SJCRH30 (cell line): ENCODE data around the gene TM9SF4. TPM values are rescaled to one million over a fixed set of nuclear protein-coding genes. Genes with fewer than 3 reads are reported as not detected.
"Not testable (repeated sequence)": the region's sequence is repeated elsewhere in the genome, so short reads cannot be mapped to it uniquely, and the experiment has no call there.

ENCODE experiments used
- DNase-seq, 2 experiments: peaks; one replicate each; pipeline ENCODE4 v3.0.0-alpha.2; 2015 to 2020
- H3K27ac ChIP-seq: fragments of 250-450 bp; sonication (Bioruptor Pico); 2 replicates; pipeline ENCODE4 v1.5.1; 2020; ENCODE audit warnings: mild to moderate bottlenecking, moderate library complexity
- H3K27me3 ChIP-seq: fragments of 250-450 bp; sonication (Bioruptor Pico); 2 replicates; pipeline ENCODE4 v1.5.1; 2020; ENCODE audit warnings: mild to moderate bottlenecking, moderate library complexity
- H3K36me3 ChIP-seq: fragments of 250-450 bp; sonication (Bioruptor Pico); 2 replicates; pipeline ENCODE4 v1.5.1; 2020; ENCODE audit warnings: mild to moderate bottlenecking, moderate library complexity
- H3K4me1 ChIP-seq: fragments of 250-450 bp; sonication (Bioruptor Pico); 2 replicates; pipeline ENCODE4 v1.5.1; 2020; ENCODE audit warnings: mild to moderate bottlenecking, moderate library complexity
- H3K4me3 ChIP-seq: fragments of 250-450 bp; sonication (Bioruptor Pico); 2 replicates; pipeline ENCODE4 v1.5.1; 2020; ENCODE audit warnings: mild to moderate bottlenecking, moderate library complexity
- H3K9me3 ChIP-seq: fragments of 250-450 bp; sonication (Bioruptor Pico); replicated peaks from 2 replicates; pipeline ENCODE4 v1.5.1; 2020; ENCODE audit warnings: mild to moderate bottlenecking, moderate library complexity
- total RNA-seq: library from RNA; depleted of rRNA; stranded (reverse); fragments of >200 nt; shearing (Covaris generic); gene quantifications from 2 replicates; pipeline ENCODE4 v1.2.3, GENCODE V29; 2014

Gene TM9SF4
- total RNA-seq, 1 experiment from 2014 or later: 40.0 TPM

GRCh38 chr20:32191422-32191821 lies 81.9 kb downstream of the TM9SF4 start:
- no peak overlapping the region for H3K27ac ChIP-seq
- H3K36me3 ChIP-seq: peaks cover 34% of the 10 kb centered on the region
- no peak overlapping the region for H3K4me3 ChIP-seq
- DNase-seq: no peak
- H3K9me3 ChIP-seq: no peaks in the 10 kb centered on the region
- no peaks in the 10 kb centered on the region for H3K4me1 ChIP-seq
- H3K27me3 ChIP-seq: no peaks in the 10 kb centered on the region

- H3K9me3 ChIP-seq: no peaks in the 10 kb centered on the region
- no peaks in the 10 kb centered on the region for H3K4me1 ChIP-seq
- no peaks in the 10 kb centered on the region for H3K27me3 ChIP-seq
- no peak overlapping the region for H3K4me3 ChIP-seq
- DNase-seq: no peak
- H3K27ac ChIP-seq: no peak overlapping the region
- H3K36me3 ChIP-seq: peaks cover 35% of the 10 kb centered on the region
These were observed 82.4 kb downstream of the TM9SF4 start for GRCh38 chr20:32191873-32192272.

GRCh38 chr20:32192698-32193097 lies 83.2 kb downstream of the TM9SF4 start:
- DNase-seq: no peak
- peaks cover 43% of the 10 kb centered on the region for H3K36me3 ChIP-seq

GRCh38 chr20:32193336-32193735 lies 83.8 kb downstream of the TM9SF4 start:
- not testable (repeated sequence) for H3K27ac ChIP-seq, DNase-seq, H3K9me3 ChIP-seq, H3K4me3 ChIP-seq, H3K4me1 ChIP-seq, H3K27me3 ChIP-seq
- H3K36me3 ChIP-seq: peaks cover 48% of the 10 kb centered on the region

More at GRCh38 chr20:32192698-32193097, 83.2 kb downstream of the TM9SF4 start:
- Histone ChIP-seq H3K27ac (no peak overlapping the region), H3K27me3 (no peaks in the 10 kb centered on the region), H3K9me3 (no peaks in the 10 kb centered on the region), H3K4me1 (no peaks in the 10 kb centered on the region), H3K4me3 (no peak overlapping the region)

- no peak for DNase-seq
- H3K9me3 ChIP-seq: no peaks in the 10 kb centered on the region
- no peak overlapping the region for H3K4me3 ChIP-seq
- peaks cover 55% of the 10 kb centered on the region for H3K36me3 ChIP-seq
- H3K27ac ChIP-seq: no peak overlapping the region
- H3K27me3 ChIP-seq: no peaks in the 10 kb centered on the region
- H3K4me1 ChIP-seq: no peaks in the 10 kb centered on the region
These were observed 84.5 kb downstream of the TM9SF4 start for GRCh38 chr20:32193996-32194395.

GRCh38 chr20:32195581-32195980 lies 86.1 kb downstream of the TM9SF4 start:
- no peak overlapping the region for H3K4me3 ChIP-seq
- H3K36me3 ChIP-seq: peaks cover 71% of the 10 kb centered on the region
- H3K9me3 ChIP-seq: no peaks in the 10 kb centered on the region
- no peak overlapping the region for H3K27ac ChIP-seq
- no peak for DNase-seq
- no peaks in the 10 kb centered on the region for H3K4me1 ChIP-seq
- no peaks in the 10 kb centered on the region for H3K27me3 ChIP-seq

- not testable (repeated sequence) for H3K4me3 ChIP-seq, H3K9me3 ChIP-seq, H3K4me1 ChIP-seq, H3K27ac ChIP-seq, H3K27me3 ChIP-seq, DNase-seq
- peaks cover 80% of the 10 kb centered on the region for H3K36me3 ChIP-seq
These were observed 87.1 kb downstream of the TM9SF4 start for GRCh38 chr20:32196613-32197012.

GRCh38 chr20:32197136-32197535 lies 87.6 kb downstream of the TM9SF4 start:
- H3K4me3 ChIP-seq, H3K4me1 ChIP-seq, H3K9me3 ChIP-seq, DNase-seq, H3K27me3 ChIP-seq, H3K27ac ChIP-seq: not testable (repeated sequence)
- peaks cover 80% of the 10 kb centered on the region for H3K36me3 ChIP-seq

- no peaks in the 10 kb centered on the region for H3K9me3 ChIP-seq
- DNase-seq: no peak
- H3K4me3 ChIP-seq: no peak overlapping the region
- H3K27me3 ChIP-seq: no peaks in the 10 kb centered on the region
- no peak overlapping the region for H3K27ac ChIP-seq
- no peaks in the 10 kb centered on the region for H3K4me1 ChIP-seq
- H3K36me3 ChIP-seq: peaks cover 78% of the 10 kb centered on the region
These were observed 89.5 kb downstream of the TM9SF4 start for GRCh38 chr20:32199006-32199405.

GRCh38 chr20:32201296-32201976 lies 91.9 kb downstream of the TM9SF4 start:
- H3K36me3 ChIP-seq: peaks cover 60% of the 10 kb centered on the region
- no peak overlapping the region for H3K27ac ChIP-seq
- H3K27me3 ChIP-seq: no peaks in the 10 kb centered on the region
- H3K9me3 ChIP-seq: no peaks in the 10 kb centered on the region
- no peak overlapping the region for H3K4me3 ChIP-seq
- H3K4me1 ChIP-seq: peaks cover 2% of the 10 kb centered on the region; the same call in 1 of the 2 replicates
- DNase-seq: no peak

- Histone ChIP-seq H3K4me3 (no peak overlapping the region), H3K27ac (no peak overlapping the region), H3K27me3 (no peaks in the 10 kb centered on the region), H3K36me3 (peaks cover 59% of the 10 kb centered on the region), H3K4me1 (peaks cover 6% of the 10 kb centered on the region; the same call in 1 of the 2 replicates), H3K9me3 (no peaks in the 10 kb centered on the region)
- DNase-seq: no peak
These were observed 92.5 kb downstream of the TM9SF4 start for GRCh38 chr20:32201977-32202363.

GRCh38 chr20:32203356-32204204 lies 94.1 kb downstream of the TM9SF4 start:
- no peaks in the 10 kb centered on the region for H3K9me3 ChIP-seq
- no peaks in the 10 kb centered on the region for H3K27me3 ChIP-seq
- H3K4me1 ChIP-seq: peaks cover 9% of the 10 kb centered on the region; the same call in 1 of the 2 replicates
- no peak for DNase-seq
- H3K27ac ChIP-seq: no peak overlapping the region
- H3K36me3 ChIP-seq: peaks cover 44% of the 10 kb centered on the region
- no peak overlapping the region for H3K4me3 ChIP-seq

- H3K36me3 ChIP-seq: peaks cover 35% of the 10 kb centered on the region
- no peaks in the 10 kb centered on the region for H3K9me3 ChIP-seq
- peaks cover 14% of the 10 kb centered on the region for H3K4me1 ChIP-seq
- H3K4me3 ChIP-seq: no peak overlapping the region
- H3K27me3 ChIP-seq: no peaks in the 10 kb centered on the region
- H3K27ac ChIP-seq: no peak overlapping the region
- no peak for DNase-seq
These were observed 94.9 kb downstream of the TM9SF4 start for GRCh38 chr20:32204205-32205109.

- no peak overlapping the region for H3K27ac ChIP-seq
- H3K4me1 ChIP-seq: peaks cover 22% of the 10 kb centered on the region
- peaks cover 27% of the 10 kb centered on the region for H3K36me3 ChIP-seq
These were observed 95.8 kb downstream of the TM9SF4 start for GRCh38 chr20:32205110-32205842.

More at GRCh38 chr20:32205110-32205842, 95.8 kb downstream of the TM9SF4 start:
- no peak for DNase-seq
- Histone ChIP-seq H3K27me3 (no peaks in the 10 kb centered on the region), H3K9me3 (no peaks in the 10 kb centered on the region), H3K4me3 (no peak overlapping the region)
